Testis (tissue), 2 donors: ENCODE data around the gene SRCIN1.

Experiments
- CTCF ChIP-seq, 3 experiments: fragments of 450-650 bp in 2 of 3; fragments of 200-600 bp in 1 of 3; sonication (generic) in 1 of 3; IDR thresholded peaks; one replicate each; pipeline ENCODE4 v1.5.1; 2016 to 2019; ENCODE audit warnings: antibody characterized with exemption in 3 of 3, mild to moderate bottlenecking in 2 of 3, moderate library complexity in 1 of 3
- POLR2A ChIP-seq: fragments of 450-650 bp; IDR thresholded peaks from one replicate; pipeline ENCODE4 v1.6.1; 2017; ENCODE audit warnings: antibody characterized with exemption, mild to moderate bottlenecking, moderate library complexity

GRCh38 chr17:38609280-38610031, 3.7 kb upstream of the SRCIN1 start:
- TF ChIP-seq POLR2A = no peak
- no peak for TF ChIP-seq CTCF (IDR thresholded peaks at IDR 0.05)
